ENCODE results near the gene SHMT2. TPM values are rescaled to one million over a fixed set of nuclear protein-coding genes. Genes with fewer than 3 reads are reported as not detected.

Gene SHMT2
- total and polyA plus RNA-seq, 9 of the 15 experiments (the other 6 are each of a cell fraction or from before 2014, with no cell fraction given): 46.1 to 319 (median 115) TPM

DNA sequence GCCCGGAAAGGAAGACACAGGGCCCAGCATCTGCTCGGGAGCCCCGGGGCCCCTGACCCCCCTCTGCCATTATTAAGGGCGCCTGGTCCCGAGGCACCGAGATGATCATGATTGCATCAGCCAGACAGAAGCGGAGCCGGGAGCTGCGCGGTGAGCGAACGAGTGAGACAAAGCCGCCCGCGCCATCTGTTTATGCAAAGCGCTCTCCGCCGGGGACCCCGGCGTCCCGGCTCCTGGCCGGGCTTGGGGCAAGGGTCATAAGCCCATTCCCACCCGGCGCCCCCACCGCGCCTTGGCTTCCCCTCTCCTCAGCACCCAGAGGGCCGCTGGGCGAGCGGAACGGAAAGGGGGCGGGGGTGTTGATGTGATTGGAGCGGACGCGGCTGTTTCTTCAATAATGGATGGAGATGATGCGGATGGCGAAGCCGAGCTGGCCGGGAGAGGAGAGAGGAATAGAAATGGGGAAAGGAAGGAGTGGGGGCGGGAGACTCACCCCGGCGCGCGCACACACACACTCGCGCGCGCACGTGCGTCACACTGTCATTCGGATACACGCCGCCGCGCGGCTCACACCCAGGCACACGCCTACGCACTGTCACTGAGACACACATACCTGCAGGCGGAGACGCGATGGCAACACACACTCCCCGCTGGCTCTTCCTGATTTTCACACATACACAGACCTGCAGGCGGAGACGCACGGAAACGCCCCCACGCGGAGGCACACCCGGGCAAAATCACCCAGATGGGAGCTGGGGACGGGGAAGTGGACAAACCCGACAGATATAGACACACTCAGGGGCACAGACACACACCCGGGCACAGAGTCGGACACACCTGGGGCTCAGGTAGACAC lies 10.8 kb downstream of the SHMT2 start (continued):
- TF ChIP-seq, protein P1, sequence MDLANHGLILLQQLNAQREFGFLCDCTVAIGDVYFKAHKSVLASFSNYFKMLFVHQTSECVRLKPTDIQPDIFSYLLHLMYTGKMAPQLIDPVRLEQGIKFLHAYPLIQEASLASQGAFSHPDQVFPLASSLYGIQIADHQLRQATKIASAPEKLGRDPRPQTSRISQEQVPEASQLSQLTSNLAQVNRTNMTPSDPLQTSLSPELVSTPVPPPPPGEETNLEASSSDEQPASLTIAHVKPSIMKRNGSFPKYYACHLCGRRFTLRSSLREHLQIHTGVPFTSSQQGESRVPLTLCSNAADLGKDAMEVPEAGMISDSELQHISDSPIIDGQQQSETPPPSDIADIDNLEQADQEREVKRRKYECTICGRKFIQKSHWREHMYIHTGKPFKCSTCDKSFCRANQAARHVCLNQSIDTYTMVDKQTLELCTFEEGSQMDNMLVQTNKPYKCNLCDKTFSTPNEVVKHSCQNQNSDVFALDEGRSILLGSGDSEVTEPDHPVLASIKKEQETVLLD (IDR thresholded peaks at IDR 0.05): peak; percentile 53; the same call in 1 of the 2 replicates
- TF ChIP-seq, protein P2, sequence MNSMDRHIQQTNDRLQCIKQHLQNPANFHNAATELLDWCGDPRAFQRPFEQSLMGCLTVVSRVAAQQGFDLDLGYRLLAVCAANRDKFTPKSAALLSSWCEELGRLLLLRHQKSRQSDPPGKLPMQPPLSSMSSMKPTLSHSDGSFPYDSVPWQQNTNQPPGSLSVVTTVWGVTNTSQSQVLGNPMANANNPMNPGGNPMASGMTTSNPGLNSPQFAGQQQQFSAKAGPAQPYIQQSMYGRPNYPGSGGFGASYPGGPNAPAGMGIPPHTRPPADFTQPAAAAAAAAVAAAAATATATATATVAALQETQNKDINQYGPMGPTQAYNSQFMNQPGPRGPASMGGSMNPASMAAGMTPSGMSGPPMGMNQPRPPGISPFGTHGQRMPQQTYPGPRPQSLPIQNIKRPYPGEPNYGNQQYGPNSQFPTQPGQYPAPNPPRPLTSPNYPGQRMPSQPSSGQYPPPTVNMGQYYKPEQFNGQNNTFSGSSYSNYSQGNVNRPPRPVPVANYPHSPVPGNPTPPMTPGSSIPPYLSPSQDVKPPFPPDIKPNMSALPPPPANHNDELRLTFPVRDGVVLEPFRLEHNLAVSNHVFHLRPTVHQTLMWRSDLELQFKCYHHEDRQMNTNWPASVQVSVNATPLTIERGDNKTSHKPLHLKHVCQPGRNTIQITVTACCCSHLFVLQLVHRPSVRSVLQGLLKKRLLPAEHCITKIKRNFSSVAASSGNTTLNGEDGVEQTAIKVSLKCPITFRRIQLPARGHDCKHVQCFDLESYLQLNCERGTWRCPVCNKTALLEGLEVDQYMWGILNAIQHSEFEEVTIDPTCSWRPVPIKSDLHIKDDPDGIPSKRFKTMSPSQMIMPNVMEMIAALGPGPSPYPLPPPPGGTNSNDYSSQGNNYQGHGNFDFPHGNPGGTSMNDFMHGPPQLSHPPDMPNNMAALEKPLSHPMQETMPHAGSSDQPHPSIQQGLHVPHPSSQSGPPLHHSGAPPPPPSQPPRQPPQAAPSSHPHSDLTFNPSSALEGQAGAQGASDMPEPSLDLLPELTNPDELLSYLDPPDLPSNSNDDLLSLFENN (IDR thresholded peaks at IDR 0.05; ENCODE audit: low read depth in 2 of 2, low read length in 2 of 2): no peak
- TF ChIP-seq ZNF41 (CRISPR knock-in tag; conservative IDR thresholded peaks at IDR 0.05): no peak
- peak; percentile 27 to 45; a peak in 1 of 4 replicates for TF ChIP-seq FOXK2 (conservative IDR thresholded peaks at IDR 0.05 in 1 of 2, IDR thresholded peaks at IDR 0.05 in 1 of 2; ENCODE audit: low read depth in 2 of 2)
- 0 out of 2 replicates have a peak, but pooled peaks have one; percentile 38 for TF ChIP-seq KDM2B (CRISPR knock-in tag; IDR thresholded peaks at IDR 0.05)
- TF ChIP-seq ZNF140 (CRISPR knock-in tag; IDR thresholded peaks at IDR 0.05): no peak
- no peak for TF ChIP-seq POU5F1 (IDR thresholded peaks at IDR 0.05; ENCODE audit: borderline replicate concordance, low read depth, low read length, partially characterized antibody)
- TF ChIP-seq TOE1 (IDR thresholded peaks at IDR 0.05; ENCODE audit: borderline replicate concordance): peak; percentile 14; the same call in 1 of the 2 replicates
- TF ChIP-seq TOE1 (CRISPR knock-in tag; IDR thresholded peaks at IDR 0.05; ENCODE audit: borderline replicate concordance, low read depth): 0 out of 2 replicates have a peak, but pooled peaks have one; percentile 49
- no peak for TF ChIP-seq MECOM (CRISPR knock-in tag; IDR thresholded peaks at IDR 0.05)
- TF ChIP-seq, protein P3, sequence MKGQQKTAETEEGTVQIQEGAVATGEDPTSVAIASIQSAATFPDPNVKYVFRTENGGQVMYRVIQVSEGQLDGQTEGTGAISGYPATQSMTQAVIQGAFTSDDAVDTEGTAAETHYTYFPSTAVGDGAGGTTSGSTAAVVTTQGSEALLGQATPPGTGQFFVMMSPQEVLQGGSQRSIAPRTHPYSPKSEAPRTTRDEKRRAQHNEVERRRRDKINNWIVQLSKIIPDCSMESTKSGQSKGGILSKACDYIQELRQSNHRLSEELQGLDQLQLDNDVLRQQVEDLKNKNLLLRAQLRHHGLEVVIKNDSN (CRISPR knock-in tag; IDR thresholded peaks at IDR 0.05): 0 out of 2 replicates have a peak, but pooled peaks have one; percentile 37
- peak in 1 of 2 experiments; percentile 57; a peak in 1 of 4 replicates for TF ChIP-seq TEAD1 (CRISPR knock-in tag; IDR thresholded peaks at IDR 0.05)
- TF ChIP-seq FOS (IDR thresholded peaks at IDR 0.05; ENCODE audit: extremely low read depth, insufficient read length): no peak
- TF ChIP-seq, protein P4, sequence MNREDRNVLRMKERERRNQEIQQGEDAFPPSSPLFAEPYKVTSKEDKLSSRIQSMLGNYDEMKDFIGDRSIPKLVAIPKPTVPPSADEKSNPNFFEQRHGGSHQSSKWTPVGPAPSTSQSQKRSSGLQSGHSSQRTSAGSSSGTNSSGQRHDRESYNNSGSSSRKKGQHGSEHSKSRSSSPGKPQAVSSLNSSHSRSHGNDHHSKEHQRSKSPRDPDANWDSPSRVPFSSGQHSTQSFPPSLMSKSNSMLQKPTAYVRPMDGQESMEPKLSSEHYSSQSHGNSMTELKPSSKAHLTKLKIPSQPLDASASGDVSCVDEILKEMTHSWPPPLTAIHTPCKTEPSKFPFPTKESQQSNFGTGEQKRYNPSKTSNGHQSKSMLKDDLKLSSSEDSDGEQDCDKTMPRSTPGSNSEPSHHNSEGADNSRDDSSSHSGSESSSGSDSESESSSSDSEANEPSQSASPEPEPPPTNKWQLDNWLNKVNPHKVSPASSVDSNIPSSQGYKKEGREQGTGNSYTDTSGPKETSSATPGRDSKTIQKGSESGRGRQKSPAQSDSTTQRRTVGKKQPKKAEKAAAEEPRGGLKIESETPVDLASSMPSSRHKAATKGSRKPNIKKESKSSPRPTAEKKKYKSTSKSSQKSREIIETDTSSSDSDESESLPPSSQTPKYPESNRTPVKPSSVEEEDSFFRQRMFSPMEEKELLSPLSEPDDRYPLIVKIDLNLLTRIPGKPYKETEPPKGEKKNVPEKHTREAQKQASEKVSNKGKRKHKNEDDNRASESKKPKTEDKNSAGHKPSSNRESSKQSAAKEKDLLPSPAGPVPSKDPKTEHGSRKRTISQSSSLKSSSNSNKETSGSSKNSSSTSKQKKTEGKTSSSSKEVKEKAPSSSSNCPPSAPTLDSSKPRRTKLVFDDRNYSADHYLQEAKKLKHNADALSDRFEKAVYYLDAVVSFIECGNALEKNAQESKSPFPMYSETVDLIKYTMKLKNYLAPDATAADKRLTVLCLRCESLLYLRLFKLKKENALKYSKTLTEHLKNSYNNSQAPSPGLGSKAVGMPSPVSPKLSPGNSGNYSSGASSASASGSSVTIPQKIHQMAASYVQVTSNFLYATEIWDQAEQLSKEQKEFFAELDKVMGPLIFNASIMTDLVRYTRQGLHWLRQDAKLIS (CRISPR knock-in tag; IDR thresholded peaks at IDR 0.05): no peak
- TF ChIP-seq CEBPB (tag; IDR thresholded peaks at IDR 0.05): peak; percentile 45; the same call in 1 of the 2 replicates

All from K562 (cell line).